MCF 10A (cell line): ENCODE measurements around the gene DHDDS. TPM values are rescaled to one million over a fixed set of nuclear protein-coding genes. Genes with fewer than 3 reads are reported as not detected.

Experiments used
- BruUV-seq: library from RNA; stranded (reverse); fragments of 400-500 nt; replicated peaks from 2 replicates; lab custom pipeline; 2021; lab: Mats Ljungman, UMichigan
- CTCF ChIA-PET: fragments of 300-600 bp; sonication (Branson Sonifier 250); formaldehyde crosslinking; extraction: SDS; loops from one replicate; lab custom pipeline; 2021; ENCODE audit warnings: antibody characterized with exemption, inconsistent platforms; lab: Yijun Ruan, JAX
- POLR2A ChIA-PET: fragments of 300-600, 350-650 bp; sonication (Branson Sonifier 250); formaldehyde crosslinking; extraction: SDS; loops from one replicate; lab custom pipeline; 2020; ENCODE audit warnings: antibody characterized with exemption, inconsistent platforms; lab: Yijun Ruan, JAX
- DNase-seq: peaks from one replicate; pipeline ENCODE4 v3.0.0-alpha.2; 2018; ENCODE audit not compliant: unreplicated experiment
- H3K27ac Mint-ChIP-seq: one replicate; pipeline ENCODE4 v1.8.0; 2022; ENCODE audit warnings: mild to moderate bottlenecking, low read depth, mixed read lengths; ENCODE audit not compliant: unreplicated experiment
- H3K27me3 Mint-ChIP-seq: one replicate; pipeline ENCODE4 v1.8.0; 2022; ENCODE audit warnings: mixed read lengths; ENCODE audit not compliant: insufficient read depth, unreplicated experiment
- H3K36me3 Mint-ChIP-seq: one replicate; pipeline ENCODE4 v1.8.0; 2022; ENCODE audit warnings: mild to moderate bottlenecking, moderate library complexity, mixed read lengths; ENCODE audit not compliant: insufficient read depth, unreplicated experiment
- H3K4me1 Mint-ChIP-seq: one replicate; pipeline ENCODE4 v1.8.0; 2022; ENCODE audit warnings: mixed read lengths; ENCODE audit not compliant: insufficient read depth, unreplicated experiment
- H3K4me3 Mint-ChIP-seq: one replicate; pipeline ENCODE4 v1.8.0; 2022; ENCODE audit warnings: mild to moderate bottlenecking, moderate library complexity, mixed read lengths; ENCODE audit not compliant: unreplicated experiment
- H3K9me3 Mint-ChIP-seq: one replicate; pipeline ENCODE4 v1.8.0; 2022; ENCODE audit warnings: mixed read lengths; ENCODE audit not compliant: unreplicated experiment
- intact Hi-C: fragments of 100-400 bp; cut with micrococcal nuclease; formaldehyde crosslinking; loops from 2 replicates; pipeline ENCODE4 v1.14.1; 2022
- total RNA-seq: library from RNA; stranded (reverse); gene quantifications from 2 replicates; pipeline ENCODE4 v1.2.3, GENCODE V29; 2022
- TF ChIP-seq, protein P1 (sequence below): fragments of 200-600 bp; IDR thresholded peaks from one replicate; pipeline ENCODE4 v1.8.0; 2022; ENCODE audit warnings: antibody characterized with exemption, mild to moderate bottlenecking; ENCODE audit not compliant: unreplicated experiment

DHDDS gene
- total RNA-seq, 1 experiment from 2014 or later = 48.2 TPM

DNA sequence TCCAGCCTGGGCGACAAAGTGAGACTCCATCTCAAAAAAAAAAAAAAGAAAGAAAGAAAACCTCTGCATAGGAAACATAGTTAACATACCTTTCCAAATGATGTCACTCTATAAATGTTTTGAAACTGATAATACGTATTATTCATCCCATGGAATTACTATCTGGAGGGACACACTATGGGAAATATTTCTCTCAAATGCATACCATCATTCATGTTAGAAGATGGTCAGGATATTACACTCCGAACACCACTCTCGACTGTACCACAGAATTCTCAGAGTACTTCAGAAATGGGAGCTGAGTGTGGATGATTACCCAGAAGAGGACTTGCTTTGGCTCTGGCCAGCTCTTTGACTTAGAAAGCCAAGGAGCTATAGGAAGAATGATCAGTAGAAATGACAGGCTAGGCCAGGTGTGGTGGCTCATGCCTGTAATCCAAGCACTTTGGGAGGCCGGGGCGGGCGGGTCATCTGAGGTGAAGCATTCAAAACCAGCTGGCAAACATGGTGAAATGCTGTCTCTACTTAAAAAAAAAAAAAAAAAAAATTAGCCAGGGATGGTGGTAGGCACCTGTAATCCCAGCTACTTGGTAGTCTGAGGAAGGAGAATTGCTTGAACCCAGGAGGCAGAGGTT, 26.7 kb upstream of the DHDDS start:
- H3K4me3 Mint-ChIP-seq = no peak overlapping the region
- H3K27ac Mint-ChIP-seq = no peak overlapping the region
- BruUV-seq = no TSS peak
- TF ChIP-seq, protein P1, sequence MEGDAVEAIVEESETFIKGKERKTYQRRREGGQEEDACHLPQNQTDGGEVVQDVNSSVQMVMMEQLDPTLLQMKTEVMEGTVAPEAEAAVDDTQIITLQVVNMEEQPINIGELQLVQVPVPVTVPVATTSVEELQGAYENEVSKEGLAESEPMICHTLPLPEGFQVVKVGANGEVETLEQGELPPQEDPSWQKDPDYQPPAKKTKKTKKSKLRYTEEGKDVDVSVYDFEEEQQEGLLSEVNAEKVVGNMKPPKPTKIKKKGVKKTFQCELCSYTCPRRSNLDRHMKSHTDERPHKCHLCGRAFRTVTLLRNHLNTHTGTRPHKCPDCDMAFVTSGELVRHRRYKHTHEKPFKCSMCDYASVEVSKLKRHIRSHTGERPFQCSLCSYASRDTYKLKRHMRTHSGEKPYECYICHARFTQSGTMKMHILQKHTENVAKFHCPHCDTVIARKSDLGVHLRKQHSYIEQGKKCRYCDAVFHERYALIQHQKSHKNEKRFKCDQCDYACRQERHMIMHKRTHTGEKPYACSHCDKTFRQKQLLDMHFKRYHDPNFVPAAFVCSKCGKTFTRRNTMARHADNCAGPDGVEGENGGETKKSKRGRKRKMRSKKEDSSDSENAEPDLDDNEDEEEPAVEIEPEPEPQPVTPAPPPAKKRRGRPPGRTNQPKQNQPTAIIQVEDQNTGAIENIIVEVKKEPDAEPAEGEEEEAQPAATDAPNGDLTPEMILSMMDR = no peak
- no peak for DNase-seq
- H3K9me3 Mint-ChIP-seq = no peaks in the 10 kb centered on the region
- peaks cover 23% of the 10 kb centered on the region for H3K27me3 Mint-ChIP-seq
- POLR2A ChIA-PET = interaction anchor here (0.7 kb wide), 1 partner anchor 105 kb away, joined by 3 read pairs; no protein-coding TSS in a partner anchor
- no peaks in the 10 kb centered on the region for H3K36me3 Mint-ChIP-seq
- peaks cover 13% of the 10 kb centered on the region for H3K4me1 Mint-ChIP-seq
- intact Hi-C loops = no loop called here
- CTCF ChIA-PET = interaction anchor here (0.6 to 3.8 kb wide), 4 partner anchors 8 to 795 kb away, joined by 3 to 26 read pairs (median 4); no protein-coding TSS in a partner anchor

DNA sequence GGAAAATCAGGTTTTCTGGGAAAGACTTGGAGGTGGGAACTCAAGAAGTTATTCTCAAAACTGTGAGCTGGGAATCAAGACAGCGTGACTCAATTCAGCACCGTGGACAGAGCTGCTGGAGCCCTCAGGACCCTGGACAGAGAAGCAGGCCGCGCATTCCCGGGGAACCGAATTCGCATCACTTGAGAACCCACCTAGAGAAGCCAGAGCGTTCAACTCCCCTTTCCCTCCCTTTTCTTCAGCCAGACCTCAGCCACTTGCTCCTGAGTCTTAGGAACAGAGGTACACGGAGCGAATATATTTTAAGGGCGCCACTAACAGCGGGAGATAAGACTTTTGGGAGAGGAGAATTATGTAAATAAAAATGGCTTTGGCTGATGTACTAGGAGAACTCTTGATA, 23.5 kb upstream of the DHDDS start:
- ChIA-PET CTCF (interaction anchor here (0.7 to 1.6 kb wide), 2 partner anchors 9 to 46 kb away, joined by 3 to 4 read pairs; no protein-coding TSS in a partner anchor), POLR2A (interaction anchor here (0.6 kb wide), 1 partner anchor 9 kb away, joined by 3 read pairs; no protein-coding TSS in a partner anchor)
- H3K4me3 Mint-ChIP-seq = no peak overlapping the region
- peak; percentile 76 for DNase-seq
- intact Hi-C loops = no loop called here
- TF ChIP-seq, protein P1 = no peak
- H3K27ac Mint-ChIP-seq = no peak overlapping the region
- H3K9me3 Mint-ChIP-seq = no peaks in the 10 kb centered on the region
- peaks cover 55% of the 10 kb centered on the region for H3K27me3 Mint-ChIP-seq
- H3K4me1 Mint-ChIP-seq = peaks cover 8% of the 10 kb centered on the region
- no TSS peak for BruUV-seq
- H3K36me3 Mint-ChIP-seq = no peaks in the 10 kb centered on the region

DNA sequence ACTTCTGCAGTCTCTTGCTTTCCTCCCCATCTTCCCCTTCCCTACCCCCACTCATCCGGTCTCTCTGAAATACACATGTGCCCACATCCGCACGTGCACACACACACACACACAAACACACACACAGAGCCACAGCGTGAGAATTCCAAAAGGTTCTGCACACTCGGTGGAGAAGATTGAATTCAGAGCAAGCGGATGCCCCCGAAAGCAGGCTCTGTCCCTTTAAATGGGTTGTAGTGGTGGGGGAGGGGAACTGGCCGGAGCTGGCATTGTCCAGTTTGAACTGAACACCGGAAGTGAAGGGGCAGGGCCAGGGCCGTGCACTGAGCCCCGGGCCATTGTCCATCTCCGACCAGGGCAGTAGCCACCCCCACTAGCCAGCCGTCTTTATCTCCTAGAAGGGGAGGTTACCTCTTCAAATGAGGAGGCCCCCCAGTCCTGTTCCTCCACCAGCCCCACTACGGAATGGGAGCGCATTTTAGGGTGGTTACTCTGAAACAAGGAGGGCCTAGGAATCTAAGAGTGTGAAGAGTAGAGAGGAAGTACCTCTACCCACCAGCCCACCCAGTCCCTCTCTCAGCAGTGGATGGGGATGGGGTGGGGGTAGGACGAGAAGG, 22.8 kb upstream of the DHDDS start:
- POLR2A ChIA-PET = no interaction called here
- no peak overlapping the region for H3K4me3 Mint-ChIP-seq
- peaks cover 8% of the 10 kb centered on the region for H3K4me1 Mint-ChIP-seq
- H3K27me3 Mint-ChIP-seq = peaks cover 62% of the 10 kb centered on the region
- H3K36me3 Mint-ChIP-seq = no peaks in the 10 kb centered on the region
- TF ChIP-seq, protein P1 = no peak
- intact Hi-C loops = no loop called here
- H3K27ac Mint-ChIP-seq = no peak overlapping the region
- BruUV-seq = no TSS peak
- no peaks in the 10 kb centered on the region for H3K9me3 Mint-ChIP-seq
- DNase-seq = no peak
- CTCF ChIA-PET = no interaction called here

DNA sequence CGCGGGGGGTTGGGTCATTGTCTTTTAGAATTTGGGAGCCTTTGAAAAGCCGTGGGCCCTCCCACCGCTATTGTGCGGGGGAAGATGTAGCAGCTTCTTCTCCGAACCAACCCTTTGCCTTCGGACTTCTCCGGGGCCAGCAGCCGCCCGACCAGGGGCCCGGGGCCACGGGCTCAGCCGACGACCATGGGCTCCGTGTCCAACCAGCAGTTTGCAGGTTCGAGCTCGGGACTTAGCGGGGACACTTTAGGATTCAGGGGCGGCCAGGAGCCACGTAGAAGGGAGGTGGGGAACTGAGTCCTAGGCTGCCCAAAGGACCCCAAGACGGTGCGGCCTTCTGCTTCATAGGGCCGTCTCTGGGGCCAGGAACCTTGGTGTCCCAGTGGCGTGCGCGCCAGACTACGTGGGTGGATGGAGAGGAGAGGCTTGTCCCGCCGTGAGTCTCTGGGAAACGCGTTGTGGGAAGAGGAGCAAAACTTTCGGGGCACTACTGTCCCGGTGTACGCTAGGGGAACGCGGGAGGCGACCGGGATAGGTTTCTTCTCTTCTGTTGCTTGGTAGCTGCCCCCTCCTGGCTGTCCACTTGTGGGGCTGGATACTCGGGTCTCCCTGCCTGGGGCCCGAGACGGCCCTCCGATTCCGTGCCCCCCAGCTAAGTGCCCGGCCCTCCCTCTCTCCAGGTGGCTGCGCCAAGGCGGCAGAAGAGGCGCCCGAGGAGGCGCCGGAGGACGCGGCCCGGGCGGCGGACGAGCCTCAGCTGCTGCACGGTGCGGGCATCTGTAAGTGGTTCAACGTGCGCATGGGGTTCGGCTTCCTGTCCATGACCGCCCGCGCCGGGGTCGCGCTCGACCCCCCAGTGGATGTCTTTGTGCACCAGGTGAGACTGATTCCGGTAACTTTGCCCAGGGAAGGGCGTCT, 21.2 kb upstream of the DHDDS start, which contains the start of gene LIN28A:
Gene LIN28A, plus strand, starts transcription at position 112 of the 918 bp plus-strand sequence. Its CDS starts 75 bp downstream, at position 187.
- Mint-ChIP-seq H3K36me3 (no peaks in the 10 kb centered on the region), H3K27ac (no peak within 1 kb of the TSS), H3K4me3 (no peak within 1 kb of the TSS), H3K27me3 (peaks cover 78% of the 10 kb centered on the region), H3K9me3 (no peaks in the 10 kb centered on the region), H3K4me1 (peaks cover 8% of the 10 kb centered on the region)
- CTCF ChIA-PET = interaction anchor here (0.6 to 0.8 kb wide), 2 partner anchors 9 to 1261 kb away, joined by 3 read pairs; partner anchors contain the start of gene IFI6
- intact Hi-C loops = no loop called here
- TF ChIP-seq, protein P1 = no peak
- no peak for DNase-seq
- BruUV-seq = no TSS peak
- POLR2A ChIA-PET = no interaction called here
